Right hindlimb (tissue), 1 donor: Measurements from ENCODE around the gene FBXW4.
A peak's percentile ranks its signal among the peaks of the same experiment; 100 is the strongest.
"Not testable (repeated sequence)": the region's sequence is repeated elsewhere in the genome, so short reads cannot be mapped to it uniquely, and the experiment has no call there.

Experiments
- DNase-seq: peaks from one replicate; pipeline ENCODE4 v3.0.0-alpha.2; 2018

Gene FBXW4

GRCh38 chr10:101653536-101653935 is 41.4 kb downstream of the FBXW4 start:
- DNase-seq: no peak

GRCh38 chr10:101651336-101651735 is 43.6 kb downstream of the FBXW4 start:
- DNase-seq: no peak

GRCh38 chr10:101650863-101651262 is 44.1 kb downstream of the FBXW4 start:
- no peak for DNase-seq

GRCh38 chr10:101649525-101650085 is 45.4 kb downstream of the FBXW4 start:
- DNase-seq: no peak

- no peak for DNase-seq
These were observed 47.7 kb downstream of the FBXW4 start for GRCh38 chr10:101647255-101647654.

GRCh38 chr10:101646364-101646763 is 48.6 kb downstream of the FBXW4 start:
- peak; percentile 60 for DNase-seq

- no peak for DNase-seq
These were observed 49.3 kb downstream of the FBXW4 start for GRCh38 chr10:101645659-101646058.

- DNase-seq: no peak
These were observed 51.0 kb downstream of the FBXW4 start for GRCh38 chr10:101644002-101644401.

GRCh38 chr10:101643546-101643945 is 51.4 kb downstream of the FBXW4 start:
- no peak for DNase-seq

GRCh38 chr10:101639141-101639900 is 55.6 kb downstream of the FBXW4 start:
- no peak for DNase-seq

- DNase-seq: not testable (repeated sequence)
These were observed 61.5 kb downstream of the FBXW4 start for GRCh38 chr10:101633510-101633909.

- DNase-seq: no peak
These were observed 63.0 kb downstream of the FBXW4 start for GRCh38 chr10:101631821-101632475.

- DNase-seq: no peak
These were observed 64.4 kb downstream of the FBXW4 start for GRCh38 chr10:101630633-101630920.

- DNase-seq: no peak
These were observed 64.9 kb downstream of the FBXW4 start for GRCh38 chr10:101629837-101630632.

- no peak for DNase-seq
These were observed 69.1 kb downstream of the FBXW4 start for GRCh38 chr10:101625821-101626412.

GRCh38 chr10:101624526-101625102 is 70.4 kb downstream of the FBXW4 start:
- no peak for DNase-seq

- no peak for DNase-seq
These were observed 71.4 kb downstream of the FBXW4 start for GRCh38 chr10:101623528-101623927.

GRCh38 chr10:101619983-101620382 is 75.0 kb downstream of the FBXW4 start:
- DNase-seq: no peak

- DNase-seq: no peak
These were observed 76.1 kb downstream of the FBXW4 start for GRCh38 chr10:101618871-101619270.

- DNase-seq: no peak
These were observed 77.0 kb downstream of the FBXW4 start for GRCh38 chr10:101617824-101618568.

- DNase-seq: no peak
These were observed 77.7 kb downstream of the FBXW4 start for GRCh38 chr10:101617102-101617823.
